GM21576 (cell line): ENCODE measurements around the gene TACC2.
"Not testable (repeated sequence)": the region's sequence is repeated elsewhere in the genome, so short reads cannot be mapped to it uniquely, and the experiment has no call there.

Experiments used
- ATAC-seq: cut with Tn5 transposase; IDR thresholded peaks from one replicate; pipeline ENCODE4 v1.9.1; 2021; ENCODE audit warnings: mild to moderate bottlenecking, moderate library complexity; ENCODE audit not compliant: unreplicated experiment

Gene TACC2

DNA sequence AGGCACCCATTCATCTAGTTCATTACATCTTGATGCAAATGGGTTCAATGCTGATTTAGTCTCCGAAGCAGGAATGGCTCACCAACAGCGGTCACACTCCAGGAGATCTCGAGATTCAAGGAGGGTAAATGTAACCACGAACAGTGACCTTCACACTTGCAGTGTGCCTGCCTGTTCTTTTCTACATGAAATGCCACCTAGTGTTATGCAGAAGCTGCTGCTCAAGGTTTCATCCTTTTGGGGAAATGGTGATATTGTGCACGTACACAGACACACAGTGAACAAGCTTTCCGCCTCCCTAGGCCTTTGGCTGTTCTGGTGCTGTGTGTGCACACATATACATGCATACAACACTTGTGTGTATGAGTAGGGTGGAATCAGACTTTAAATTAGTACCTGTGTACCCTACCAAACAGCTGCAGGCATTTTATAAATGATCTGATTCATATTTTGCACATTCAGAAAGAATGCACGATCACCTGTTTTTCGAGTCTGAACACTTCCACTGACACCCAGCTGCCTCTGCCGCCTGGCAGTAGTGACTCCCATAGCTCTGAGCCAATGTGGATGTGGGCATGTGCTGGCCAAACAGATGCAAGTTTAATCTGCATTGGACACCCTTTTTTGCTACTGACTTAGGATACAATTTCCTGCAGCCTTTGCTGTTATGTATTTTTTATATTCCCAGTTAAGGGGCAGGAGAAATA lies 100.5 kb downstream of the TACC2 start:
- no peak for ATAC-seq

DNA sequence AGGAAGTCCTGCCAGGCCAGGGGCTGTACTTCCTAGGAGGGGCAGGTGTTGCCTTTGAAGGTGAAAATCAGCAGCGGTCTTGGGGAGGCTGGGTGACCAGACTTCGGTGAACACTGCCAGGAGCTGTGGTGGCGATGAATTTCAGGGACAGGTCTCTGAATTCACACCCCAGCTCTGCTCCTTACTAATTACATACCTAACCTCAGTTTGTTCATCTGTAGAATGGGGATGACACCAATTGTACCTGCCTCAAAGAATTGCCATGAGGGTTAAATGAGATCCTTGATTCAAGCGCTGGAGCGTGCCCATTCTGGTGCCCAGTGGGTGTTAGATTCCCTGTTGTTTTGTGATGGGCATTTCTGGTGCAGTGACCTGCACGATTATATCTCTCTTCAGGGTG lies 102.8 kb downstream of the TACC2 start:
- no peak for ATAC-seq

DNA sequence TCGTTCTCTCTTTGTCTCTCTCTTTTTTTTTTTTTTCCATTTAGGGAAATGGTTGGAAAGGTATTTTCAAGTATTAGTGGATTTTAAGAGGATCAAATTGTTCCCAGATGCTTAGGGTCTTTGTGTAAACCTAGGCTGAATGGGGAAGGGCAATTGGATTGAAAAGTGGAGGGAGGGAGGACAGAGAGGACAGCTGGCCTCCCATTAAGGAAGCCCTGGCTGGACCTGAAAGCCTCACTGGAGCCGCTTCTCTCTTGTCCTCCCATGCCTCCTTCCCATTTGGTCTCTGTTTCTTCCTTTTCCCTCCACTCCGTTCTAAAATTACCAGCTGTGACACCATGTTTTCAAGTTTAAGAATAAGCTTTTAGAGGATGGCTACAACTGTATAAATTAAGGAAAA lies 104.1 kb downstream of the TACC2 start:
- no peak for ATAC-seq

- not testable (repeated sequence) for ATAC-seq
Measured at GRCh38 chr10:122096181-122096580, 107.2 kb downstream of the TACC2 start.

- ATAC-seq = no peak
Measured at GRCh38 chr10:122096705-122097104, 107.7 kb downstream of the TACC2 start.

DNA sequence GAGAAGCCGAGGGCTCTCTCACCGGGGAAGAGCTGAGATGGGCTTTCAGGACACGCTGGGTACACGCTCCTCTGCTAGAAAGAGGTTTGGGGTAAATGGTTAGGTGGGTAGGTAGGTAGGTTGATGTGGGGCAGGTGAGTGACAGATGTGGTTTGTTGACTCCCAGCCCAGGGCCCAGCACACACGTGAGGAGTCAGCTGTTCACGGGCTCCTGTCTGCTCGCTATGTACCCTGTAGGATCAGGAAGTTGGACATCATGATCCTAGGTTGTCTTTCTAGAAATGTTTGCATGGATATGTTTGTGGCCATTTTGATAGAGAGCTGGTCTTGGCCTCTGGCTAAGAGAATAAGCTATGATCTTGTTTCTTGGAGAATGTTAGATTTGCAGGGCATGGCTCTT lies 109.0 kb downstream of the TACC2 start:
- no peak for ATAC-seq

DNA sequence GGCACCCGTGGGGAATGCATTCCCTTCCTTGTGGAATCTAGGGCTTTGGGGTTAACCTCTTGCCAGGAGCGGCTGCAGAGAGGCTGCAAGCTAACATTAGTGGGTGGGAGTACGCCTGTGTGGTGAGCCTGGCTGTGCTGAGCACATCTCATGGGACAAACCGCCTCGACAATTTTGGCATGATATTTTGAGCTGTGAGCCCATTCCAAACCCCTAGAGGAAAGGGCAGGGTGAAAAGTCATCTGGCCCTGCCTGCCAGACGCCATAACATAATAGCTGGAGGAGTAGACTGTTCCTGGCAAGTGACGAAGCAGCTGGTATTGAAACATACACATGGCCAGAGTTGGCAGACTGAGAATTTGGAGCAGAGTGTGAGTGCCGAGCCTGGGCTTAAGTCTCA lies 110.0 kb downstream of the TACC2 start:
- ATAC-seq = no peak

- no peak for ATAC-seq
Measured at GRCh38 chr10:122099562-122099961, 110.6 kb downstream of the TACC2 start.

DNA sequence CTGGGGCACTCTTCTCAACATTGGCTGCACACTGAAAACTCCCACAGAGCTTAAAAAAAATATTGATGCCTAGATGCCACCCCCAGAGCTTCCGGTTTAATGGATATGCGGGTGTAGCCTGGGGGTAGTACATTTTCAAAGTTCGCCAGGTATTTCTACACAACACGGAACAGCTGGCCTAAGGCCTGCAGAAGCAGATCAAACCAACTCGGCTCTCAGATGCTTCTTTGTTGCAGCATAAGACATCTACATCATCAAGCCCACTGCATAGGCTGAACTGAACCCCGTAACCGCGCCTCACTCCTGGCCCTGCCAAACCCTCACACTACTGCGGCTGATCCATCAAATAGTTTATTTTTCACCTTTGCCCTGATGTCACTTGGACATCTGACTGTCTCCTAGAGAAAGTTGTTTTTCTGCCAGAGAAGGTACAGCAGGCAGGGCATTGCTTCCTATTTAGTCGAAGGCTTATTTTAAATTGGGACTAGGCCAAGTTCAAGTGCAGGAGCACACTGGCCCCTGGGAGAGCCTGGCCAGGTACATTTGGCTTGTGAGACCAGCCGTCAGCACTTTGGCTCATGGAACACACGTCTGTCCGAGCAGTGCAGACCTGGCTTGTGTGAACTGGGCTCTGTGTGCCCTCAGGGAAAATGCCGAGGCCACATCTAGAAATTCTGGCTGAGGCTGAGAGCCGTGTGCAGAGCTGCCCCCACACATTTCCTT lies 113.3 kb downstream of the TACC2 start:
- ATAC-seq = no peak

GRCh38 chr10:122102869-122103525 lies 114.0 kb downstream of the TACC2 start:
- no peak for ATAC-seq

DNA sequence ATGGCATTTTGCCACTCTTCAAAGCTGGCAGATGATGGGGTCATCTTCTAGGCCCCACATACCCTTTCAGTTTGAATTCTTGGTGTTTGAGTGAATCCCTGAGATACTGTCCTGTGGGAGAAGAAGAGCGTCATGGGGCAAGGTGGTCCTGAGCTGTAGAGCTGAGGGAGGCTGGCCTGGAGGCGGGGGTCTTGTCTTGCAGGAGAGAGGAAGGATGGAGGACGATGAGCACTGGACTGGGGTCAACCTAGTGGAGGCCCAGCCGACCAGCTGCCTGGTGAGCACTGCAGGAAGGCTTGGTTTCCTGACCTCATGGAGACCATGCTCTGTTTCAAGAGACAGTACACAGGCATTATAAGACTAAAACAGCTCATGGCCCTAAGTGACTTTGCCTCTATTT lies 114.6 kb downstream of the TACC2 start:
- no peak for ATAC-seq

GRCh38 chr10:122108786-122109185 lies 119.8 kb downstream of the TACC2 start:
- not testable (repeated sequence) for ATAC-seq

GRCh38 chr10:122112021-122112616 lies 123.2 kb downstream of the TACC2 start:
- peak; percentile 49 for ATAC-seq

DNA sequence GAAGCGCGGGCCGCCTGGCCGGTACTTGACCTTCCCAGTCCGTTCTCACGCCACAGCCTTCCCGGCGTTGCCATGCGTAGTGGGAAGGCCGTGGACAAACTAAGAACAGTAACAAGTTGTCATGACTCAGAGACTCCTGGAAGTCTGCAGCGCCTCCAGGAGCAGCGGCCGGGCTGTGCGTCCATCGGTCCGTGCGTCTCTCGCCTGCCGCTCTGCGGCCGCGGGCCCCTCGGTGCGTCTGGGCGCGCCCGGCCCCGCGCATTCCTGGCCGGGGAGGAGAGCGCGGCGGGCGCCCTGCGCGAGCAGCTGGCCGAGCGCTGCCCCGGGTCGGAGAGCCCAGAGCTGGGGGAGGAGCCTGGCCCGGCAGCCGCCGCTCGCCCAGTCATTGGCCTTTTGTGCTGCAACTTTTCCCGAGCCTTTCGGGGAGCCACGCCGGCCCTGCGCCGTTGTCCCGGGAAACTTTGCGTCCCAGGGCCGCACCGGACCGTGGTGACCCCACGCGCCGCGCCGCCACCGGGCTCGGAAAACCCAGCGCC lies 123.7 kb downstream of the TACC2 start:
- ATAC-seq = no peak

DNA sequence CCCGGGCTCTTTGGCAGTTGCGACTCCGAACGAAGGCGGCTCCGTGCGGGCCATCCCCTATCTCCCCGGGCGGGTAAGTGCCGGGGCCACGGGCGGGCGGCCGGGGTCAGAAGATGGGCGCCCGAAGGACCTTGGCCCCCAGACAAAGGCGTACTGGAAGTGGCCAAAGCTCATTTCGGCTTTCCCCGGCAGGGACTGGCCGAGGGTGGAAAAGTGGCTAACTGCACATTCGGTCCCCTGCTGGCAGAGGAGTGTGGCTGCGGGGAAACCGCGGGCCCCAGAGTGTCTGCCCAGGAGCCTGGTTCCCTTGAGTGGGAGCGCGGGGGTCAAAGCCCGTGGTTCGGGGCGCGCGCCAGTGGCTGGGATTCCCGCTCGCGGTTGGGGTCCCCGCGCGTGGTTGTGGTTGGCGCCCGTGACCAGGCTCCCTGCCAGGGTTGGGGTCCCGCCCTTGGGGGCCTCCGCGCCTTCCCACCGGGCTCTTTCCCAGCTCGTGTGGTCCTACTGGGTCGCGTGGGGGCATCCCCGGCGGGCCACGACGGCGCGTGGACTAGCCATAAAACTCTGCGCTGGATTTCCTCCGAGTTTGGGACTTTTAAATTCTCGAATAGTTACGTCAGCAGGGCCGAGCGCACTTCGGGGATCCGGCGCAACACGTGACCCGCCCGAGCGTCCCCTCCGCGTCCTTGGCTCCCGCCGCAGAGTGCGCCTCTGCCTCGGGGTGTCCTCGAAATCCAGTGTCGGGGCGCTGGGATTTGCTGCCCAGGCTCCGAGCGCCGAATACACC lies 124.4 kb downstream of the TACC2 start:
- ATAC-seq = peak; percentile 49

DNA sequence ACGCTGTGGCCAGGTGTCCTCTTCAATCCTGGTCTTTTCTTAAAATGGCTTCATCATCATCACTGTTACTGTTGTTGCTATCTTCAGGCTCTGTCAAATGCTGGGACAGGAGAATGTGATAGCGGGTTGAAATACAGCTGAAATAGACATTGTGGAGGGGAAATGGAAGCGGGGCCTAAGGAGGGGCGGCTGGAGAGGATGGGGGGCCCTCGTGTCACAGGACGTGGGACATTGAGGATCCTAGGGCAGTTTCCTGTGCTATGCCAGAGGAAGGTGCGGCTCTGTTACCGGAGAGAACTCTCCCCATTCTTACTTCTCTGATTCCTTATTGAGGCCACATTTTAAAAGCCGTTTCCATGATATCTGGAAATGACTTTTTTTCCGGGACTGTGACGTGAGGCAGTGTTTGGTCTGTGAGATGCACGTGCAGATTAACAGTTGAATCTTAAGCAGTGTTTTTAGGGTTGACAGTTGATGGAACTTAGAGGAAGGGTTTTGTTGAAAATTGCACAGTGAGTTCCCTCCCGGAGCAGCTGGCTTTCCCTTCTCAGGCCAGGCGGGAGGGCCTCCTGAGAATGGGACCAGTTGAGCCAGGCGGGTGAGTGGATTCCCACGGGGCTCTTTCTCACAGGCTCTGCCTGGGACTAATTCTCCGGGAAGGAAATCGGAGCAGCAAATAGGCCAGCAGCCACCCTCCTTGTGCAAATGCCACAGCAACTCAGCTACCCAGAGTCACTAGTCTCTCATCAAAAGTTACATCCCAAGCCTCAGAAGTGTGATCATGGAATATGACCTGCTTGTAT lies 125.2 kb downstream of the TACC2 start:
- ATAC-seq = no peak

GRCh38 chr10:122115874-122116273 lies 126.9 kb downstream of the TACC2 start:
- ATAC-seq = no peak

- no peak for ATAC-seq
Measured at GRCh38 chr10:122116331-122116730, 127.4 kb downstream of the TACC2 start.

DNA sequence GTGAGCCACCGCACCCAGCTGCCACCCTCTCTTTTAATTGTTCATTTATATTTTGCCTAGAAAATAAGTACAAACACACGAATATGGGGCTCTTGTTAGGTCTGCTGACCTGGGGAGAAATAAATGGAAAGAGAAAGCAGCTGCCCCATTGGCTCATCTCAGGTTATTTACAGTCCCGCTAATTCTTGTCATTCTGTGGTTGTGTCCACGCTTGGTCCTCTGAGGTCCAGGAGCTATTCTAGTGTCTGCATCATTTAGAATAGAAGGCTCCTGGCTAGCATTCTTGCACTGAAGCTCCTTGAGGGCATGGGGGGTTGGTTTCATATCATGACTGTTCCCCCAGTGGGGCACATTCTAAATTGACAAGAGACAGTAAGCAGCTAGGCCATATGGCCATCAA lies 128.5 kb downstream of the TACC2 start:
- ATAC-seq = no peak
